NCI-H1694 treated with DMSO at 0.1 percent for 48 hours (cell line): ENCODE results near the gene SWAP70.
"Not testable (repeated sequence)": the region's sequence is repeated elsewhere in the genome, so short reads cannot be mapped to it uniquely, and the experiment has no call there.

ENCODE experiments used
- DNase-seq: peaks from one replicate; lab custom pipeline; 2025; lab: John Stamatoyannopoulos, UW

SWAP70 gene

DNA sequence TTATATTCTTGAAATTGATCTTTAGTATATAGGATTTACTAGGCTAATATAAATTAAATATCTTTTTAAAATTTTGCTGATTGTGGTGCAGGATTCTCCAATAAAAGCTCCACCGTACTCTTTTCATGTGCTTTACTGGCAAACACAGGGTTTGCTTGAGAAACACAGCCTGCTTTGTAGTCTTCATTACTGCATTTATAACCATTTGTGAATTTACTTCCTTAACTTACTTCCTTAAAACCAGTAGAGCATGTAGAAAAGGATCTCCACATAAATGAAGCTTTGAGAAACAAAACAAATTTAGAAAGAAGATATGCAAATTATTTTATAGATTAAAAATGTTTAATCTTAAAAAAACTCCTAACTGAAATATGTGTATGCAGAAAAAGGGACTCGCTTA is 28.8 kb downstream of the SWAP70 start:
- no peak for DNase-seq

DNA sequence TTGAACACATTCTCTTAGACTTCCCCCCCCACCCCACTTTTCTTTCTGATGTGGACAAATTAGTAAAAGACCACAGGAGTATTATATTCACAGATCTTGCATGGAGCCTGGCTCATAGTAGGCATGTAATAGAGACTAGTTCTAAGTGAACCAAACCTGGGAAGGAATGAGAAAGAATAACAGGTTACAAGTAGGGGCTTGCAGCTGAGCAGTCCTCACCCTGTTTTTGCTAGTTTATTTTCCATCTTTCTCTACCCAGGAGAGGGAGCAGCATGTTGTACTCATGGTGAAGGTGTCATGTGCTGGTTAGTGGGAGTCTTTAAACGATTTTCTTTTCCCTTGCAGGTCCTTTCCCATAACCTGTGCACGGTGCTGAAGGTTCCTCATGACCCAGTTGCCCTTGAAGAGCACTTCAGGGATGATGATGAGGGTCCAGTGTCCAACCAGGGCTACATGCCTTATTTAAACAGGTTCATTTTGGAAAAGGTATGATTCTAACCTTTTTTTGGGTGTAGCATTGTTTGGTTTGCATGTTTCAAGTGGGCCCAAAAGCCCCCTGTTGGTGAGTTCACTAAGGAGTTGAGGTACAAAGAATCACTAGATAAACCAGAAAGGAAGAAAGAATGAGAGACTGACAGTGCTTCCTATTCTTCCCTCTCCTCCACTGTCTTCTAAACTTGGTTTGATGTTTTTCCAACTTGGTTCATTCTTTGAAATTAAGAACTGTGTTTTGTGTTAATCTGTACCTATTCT is 30.1 kb downstream of the SWAP70 start:
- no peak for DNase-seq

DNA sequence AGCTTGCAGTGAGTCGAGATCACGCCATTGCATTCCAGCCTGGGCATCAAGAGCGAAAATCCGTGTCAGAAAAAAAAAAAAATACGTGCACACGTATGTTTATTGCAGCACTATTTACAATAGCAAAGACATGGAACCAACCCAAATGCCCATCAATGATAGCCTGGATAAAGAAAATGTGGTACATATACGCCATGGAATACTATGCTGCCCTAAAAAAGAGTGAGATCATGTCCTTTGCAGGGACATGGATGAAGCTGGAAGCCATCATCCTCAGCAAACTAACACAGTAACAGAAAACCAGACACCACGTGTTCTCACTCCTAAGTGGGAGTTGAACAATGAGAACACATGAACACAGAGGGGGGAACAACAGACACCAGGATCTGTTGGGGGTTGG is 31.4 kb downstream of the SWAP70 start:
- not testable (repeated sequence) for DNase-seq

DNA sequence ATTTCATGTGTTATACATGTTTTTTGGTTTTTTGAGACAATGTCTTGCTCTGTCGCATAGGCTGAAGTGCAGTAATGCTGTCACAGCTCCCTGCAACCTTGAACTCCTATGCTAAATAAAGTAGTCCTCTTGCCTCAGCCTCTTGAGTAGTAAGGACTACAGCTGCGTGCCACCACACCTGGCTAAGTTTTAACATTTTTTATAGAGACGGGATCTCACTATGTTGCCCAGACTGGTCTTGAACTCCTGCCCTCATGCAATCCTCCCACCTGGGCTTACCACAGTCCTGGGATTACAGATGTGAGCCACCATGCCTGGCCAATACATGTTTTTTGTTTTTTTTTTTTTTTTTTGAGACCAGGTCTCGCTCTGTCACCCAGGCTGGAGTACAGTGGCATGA is 33.9 kb downstream of the SWAP70 start:
- DNase-seq = no peak

DNA sequence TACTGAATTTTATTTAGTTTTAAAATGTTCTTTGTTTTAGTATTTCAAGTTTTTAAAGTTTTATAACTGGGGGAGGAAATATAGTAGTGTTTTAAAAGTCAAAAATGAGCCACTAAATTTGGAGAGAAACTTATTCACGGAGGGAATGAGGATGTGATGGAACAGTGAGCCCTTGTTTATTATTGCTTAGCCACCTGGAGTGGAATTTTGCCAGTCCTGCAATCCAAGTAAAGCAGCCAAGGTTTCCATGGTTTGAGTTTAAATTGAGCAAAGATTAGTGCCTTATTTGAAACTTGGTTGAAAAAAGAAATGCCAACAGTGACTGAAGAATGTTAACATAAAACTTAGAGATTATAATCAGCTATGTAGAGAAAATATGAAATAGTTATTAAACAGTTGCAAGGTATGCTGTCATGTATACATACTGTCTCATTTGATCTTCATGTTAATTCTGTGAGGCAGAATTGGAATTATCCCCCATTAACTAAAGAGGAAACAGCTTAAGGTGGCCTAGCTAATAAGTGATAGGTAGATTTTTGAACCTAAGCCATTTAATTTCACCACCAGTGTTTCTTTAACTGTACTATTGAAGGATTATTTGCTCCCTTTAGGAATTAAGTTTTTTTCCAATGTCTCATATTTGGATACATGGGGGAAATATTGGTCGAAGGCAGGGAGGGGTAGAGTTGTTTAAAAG is 36.4 kb downstream of the SWAP70 start:
- DNase-seq = no peak

DNA sequence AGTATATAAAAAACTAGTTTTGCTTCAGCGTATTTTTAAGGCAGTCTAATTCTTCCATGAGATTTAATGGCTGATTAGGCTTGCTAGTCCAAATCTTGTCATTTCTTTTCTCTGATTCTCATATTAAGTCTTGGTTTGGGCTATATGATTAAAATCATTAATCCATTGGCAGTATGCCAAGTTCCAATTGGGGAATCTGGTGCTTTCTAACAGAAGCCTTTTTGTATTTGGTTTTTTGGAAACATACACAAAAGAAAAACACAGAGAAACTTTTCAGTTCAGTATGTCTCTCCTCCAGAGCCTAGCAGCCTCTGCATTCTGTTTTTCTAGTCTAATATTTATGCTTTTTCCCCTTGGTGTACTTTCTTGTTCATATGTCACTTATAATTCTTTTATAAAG is 37.9 kb downstream of the SWAP70 start:
- DNase-seq = no peak

DNA sequence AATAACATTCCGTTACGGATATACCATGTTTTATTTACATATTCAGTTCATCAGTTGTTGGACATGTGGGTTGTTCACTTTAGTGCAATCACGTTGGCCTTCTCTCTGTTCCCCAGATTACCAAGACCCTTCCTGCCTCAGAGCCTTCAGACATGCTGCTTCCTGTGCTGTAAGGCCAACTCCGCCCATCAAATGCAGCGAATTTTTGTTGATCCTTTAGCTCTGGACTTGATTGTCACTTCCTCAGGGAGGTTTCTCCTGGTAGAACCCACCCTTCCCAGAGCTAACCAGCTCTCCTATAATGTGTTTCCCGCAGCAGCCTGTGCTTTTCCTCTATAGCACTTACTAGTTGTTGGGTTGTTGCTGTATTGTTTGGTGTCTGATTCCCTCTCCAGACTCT is 39.4 kb downstream of the SWAP70 start:
- DNase-seq = no peak

DNA sequence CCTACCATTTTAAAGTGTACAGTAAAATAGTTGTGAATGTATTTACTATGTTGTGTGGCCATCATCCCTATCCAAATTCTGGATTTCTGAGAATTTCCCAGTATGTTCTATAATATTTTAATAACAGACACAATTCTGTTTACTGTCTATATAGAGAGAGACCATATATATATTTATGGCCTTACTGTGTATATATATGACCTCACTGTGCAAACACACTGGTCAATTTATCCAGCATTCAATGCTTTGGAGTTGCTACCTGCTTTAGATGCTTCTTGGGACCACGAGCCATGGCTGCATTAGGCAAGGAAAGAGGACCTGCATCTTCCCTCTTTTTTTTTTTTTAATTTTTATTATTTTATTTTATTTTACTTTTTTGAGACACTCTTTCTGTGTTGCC is 40.2 kb downstream of the SWAP70 start:
- no peak for DNase-seq

DNA sequence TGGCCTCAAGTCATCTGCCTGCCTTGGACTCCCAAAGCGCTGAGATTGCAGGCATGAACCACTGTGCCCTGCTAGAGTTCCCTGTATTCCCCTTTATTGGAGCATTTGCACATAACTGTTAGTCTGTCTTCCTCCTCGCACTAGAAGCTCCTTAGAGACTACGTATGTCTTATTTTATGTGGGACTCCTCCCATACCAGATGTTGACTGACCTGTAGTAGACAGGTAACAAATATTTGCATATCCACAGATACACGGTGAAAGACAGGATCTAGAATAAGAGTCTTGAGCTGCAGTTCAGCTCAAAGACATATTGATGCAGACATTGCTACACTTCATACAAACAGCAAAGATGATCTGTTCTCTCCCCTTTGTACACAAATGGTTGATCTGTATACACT is 40.7 kb downstream of the SWAP70 start:
- no peak for DNase-seq

DNA sequence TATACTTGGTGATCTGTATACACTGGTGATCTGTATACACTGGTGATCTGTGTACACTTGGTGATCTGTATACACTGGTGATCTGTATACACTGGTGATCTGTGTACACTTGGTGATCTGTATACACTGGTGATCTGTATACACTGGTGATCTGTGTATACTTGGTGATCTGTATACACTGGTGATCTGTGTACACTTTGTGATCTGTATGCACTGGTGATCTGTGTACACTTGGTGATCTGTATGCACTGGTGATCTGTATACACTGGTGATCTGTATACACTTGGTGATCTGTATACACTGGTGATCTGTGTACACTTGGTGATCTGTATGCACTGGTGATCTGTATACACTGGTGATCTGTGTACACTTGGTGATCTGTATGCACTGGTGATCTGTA is 41.5 kb downstream of the SWAP70 start:
- not testable (repeated sequence) for DNase-seq

DNA sequence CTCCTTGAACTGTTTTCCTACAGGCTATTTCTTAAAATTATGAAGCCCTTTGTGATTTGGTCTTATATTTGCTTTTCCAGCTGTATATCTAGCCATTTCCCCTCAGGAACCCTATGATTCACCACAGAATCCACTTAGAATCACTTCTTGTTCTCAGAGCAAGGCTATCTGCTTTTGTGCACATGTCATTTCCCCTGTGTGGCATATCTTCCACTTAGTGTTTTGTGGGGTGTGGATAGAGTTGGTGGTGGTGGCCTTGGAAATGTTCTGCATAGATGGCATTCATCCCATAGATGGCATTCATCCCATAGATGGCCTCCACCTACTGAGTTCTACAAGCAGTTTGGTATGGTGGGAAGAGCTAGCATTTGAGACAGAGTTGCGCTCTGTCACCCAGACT is 44.7 kb downstream of the SWAP70 start:
- no peak for DNase-seq

DNA sequence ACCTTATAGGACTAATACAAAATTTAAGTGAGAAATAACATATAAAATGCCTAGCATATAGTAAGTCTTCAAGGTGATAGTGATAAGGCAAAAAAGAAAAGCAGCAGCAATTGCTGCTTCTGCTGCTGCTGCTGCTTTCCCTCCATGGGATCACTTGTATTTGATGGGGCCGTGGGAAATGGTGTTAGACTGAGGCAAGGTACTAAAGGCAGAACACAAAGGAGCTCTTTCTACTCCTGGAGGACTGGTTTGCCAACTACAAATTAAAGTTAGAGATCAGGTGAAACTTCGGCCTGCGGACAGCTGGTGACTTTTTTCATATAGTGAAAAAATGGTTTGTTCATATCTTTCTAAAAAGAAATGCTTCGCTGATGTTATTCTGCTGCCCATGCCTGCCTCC is 46.3 kb downstream of the SWAP70 start:
- DNase-seq = no peak

DNA sequence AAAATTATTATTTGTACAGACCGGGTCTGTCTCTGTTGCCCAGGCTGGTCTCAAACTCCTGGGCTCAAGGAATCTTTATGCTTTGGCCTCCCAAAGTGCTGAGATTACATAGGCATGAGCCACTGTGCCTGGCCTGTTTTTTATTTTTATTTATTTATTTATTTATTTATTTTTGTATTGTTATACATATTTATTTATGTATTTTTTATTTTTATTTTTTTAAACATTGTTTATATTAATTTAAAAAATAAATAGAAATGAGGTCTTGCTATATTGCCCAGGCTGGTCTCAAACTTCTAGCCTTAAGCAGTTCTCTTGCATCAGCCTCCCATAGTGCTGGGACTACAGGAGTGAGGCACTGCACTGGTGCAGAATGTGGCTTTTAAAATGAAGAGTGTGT is 47.0 kb downstream of the SWAP70 start:
- no peak for DNase-seq

DNA sequence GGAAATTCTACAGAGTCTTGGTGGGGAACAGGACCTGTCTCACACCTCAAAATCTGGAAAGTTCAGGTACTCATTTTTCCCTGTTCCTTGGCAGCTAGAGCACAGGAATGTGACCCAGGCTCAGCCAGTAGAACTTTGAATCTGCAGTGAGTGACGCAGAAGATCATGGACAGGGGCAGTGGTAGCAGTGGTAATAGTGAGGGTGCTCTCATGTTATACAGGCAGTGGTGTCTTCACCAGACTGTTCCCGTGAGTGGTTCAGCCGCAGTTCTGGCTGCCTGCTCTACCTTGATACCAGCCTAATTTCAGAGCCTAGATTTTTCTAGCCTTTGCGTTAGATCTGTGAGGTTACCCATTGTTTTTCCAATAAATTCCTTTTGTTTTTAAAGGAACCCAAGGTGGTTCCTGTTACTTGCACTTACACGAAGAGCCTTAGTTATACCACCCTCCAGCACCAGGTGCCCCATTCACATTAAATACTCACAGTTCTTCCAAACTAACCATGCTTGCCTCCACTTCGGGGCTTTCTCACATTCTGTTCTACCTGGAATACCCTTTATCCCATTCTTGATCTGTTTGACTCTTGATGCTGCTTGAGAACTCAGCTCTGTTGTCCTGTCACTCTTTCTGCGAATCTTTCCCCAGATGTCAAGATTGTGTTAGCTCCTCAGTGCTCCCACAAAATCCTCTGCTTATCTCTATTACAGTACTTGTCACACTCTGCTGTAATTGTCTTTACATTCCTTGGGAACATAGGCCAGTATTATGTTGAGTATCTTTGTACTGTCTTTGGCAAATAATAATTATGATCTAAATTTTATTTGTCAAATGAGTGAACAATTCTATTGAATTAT is 47.8 kb downstream of the SWAP70 start:
- DNase-seq = no peak

DNA sequence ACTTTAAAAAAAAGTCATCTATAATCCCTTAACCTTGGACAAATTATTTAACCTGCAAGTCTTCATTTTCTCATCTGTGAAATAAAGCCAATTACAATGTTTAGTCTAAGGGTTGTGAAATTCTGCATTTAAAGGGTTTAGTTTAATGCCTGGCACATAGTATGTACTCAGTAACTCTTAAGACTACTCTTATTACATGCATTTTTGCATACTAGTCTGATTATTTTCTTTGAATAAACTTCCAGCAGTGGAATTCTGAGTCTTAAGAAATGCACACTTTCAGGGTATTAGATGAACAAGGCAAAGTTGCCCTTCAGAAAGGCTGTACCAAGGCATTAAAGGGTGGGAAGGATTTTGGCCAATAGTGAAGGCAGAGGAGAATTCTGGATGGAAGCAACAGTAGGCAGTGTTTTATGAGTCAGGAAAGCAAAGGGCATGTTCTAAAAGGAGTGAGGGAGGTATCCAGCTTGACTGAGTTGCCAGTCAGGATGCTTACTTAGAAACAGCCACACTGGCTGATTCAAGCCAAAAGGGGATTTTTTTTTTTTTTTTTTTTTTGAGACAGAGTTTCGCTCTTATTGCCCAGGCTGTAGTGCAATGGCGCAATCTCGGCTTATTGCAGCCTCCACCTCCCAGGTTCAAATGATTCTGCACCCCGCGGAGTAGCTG is 50.5 kb downstream of the SWAP70 start:
- DNase-seq = no peak

DNA sequence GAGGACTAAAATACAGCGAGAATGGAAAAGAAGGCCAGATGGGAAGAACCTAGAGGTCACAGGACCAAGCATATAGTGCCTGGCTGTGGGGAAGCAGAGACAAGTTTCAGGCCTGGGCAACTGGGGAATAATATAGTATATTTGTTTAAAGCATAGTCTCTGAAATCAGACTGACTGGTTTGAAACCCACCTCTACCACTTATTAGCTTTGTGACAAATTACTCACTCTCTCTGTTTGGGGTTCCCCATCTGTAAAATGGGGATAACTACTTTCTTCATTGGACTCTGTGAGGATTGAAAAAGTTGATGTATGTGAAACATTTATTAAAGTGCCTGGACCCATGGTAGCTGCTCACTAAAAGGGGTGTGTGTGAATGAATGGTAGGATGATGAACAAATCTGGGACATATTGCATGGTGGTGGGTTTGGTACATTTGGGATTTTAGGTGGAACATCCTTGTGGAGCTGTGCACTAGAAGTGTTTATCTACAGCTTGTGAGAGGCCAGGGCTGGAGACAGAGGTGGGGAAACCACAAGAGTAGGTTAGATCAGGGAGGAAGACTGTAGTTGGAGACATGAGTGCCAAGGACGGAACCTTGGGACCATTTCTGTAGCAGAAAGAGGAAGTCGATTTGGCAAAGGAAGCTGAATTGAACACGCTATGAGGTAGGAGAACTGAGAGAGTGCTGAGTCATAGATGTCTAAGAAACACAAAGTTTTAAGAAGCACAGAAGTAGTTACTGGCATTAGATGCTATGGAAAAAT is 52.6 kb downstream of the SWAP70 start:
- DNase-seq = peak; percentile 2

DNA sequence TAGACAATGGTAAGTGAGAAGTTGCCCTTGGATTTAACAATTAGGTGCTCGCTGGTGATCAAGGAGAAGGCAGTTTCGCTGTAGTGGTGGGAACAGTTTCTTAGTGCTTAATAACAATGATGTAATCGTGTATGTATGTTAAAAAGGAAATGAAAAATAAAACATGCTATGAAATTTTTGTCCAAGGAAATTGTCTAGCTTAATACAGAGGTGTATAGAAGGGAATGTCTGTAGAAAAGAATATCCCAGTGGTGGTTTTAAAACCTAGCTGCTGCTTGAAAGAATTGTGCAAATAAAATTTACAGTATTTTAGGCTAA is 53.1 kb downstream of the SWAP70 start:
- DNase-seq = no peak

DNA sequence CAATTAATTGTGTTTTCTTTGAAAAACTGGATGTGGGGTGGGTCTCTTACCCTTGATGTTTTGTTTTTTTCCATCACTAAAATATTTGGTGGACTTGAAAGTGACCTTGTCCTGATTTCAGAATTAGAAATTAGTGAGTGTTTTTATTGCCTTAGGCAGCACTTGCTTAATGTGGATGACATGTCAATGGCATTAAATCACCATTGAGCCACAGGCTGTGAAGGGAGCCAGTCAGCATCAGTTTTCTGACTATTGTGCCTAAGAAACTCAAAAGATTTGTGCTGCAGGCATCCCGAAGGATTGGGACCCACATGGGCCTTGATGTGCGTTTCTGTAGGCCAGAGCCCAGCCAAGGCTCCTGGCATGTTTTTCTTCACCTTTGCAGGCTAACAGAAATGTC is 53.8 kb downstream of the SWAP70 start:
- no peak for DNase-seq

DNA sequence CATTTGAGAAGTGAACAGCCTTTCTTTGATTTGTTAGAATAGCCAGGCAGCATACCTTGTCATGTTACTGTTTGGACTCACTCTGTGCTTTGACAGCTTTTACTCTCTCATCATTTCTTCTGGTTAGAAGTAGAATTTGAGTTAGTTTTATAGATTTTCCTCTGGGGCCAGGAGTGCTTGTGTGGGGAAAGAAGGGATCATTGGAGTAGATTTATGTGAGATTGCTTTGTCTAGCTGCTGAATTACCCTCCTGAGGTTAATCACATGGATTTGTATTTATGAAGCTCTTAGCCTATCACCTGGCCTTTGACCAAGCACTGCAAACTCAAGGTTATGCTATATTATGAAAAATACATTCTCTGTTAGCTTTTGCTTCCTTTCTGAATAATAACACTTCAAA is 54.3 kb downstream of the SWAP70 start:
- DNase-seq = no peak

DNA sequence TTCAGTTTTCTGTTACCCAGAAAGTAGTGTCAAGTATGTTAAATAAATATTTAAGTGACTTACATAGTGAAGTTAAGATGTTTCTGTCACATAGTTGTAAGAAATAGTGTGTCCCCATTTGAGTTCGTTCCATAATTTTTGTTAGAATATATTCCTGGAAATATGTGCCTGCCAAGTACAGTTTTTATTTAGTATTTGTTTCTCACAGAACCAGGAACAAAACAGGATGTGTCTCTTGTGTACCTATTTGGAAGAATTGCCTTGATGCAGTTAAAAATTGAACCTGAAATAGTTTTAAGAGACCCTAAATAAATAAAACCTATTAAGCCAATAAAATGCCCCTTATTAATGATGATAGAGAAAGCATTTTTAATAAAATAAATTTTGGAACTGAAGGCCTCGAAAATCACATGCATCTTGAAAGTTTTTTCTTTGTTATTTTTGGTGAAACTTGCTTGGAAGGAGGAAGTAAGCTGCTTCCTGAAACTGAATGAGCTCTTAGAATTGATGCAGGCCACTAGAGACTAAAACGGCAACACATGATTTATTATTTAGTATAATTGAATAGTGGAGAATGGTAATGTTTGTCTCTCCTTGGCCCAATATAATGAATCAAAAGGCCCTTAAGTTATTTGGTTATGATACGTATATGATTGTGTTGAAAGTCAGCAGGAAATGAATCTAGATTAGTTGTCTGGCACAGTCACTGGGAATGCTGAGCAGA is 55.9 kb downstream of the SWAP70 start:
- DNase-seq = no peak

DNA sequence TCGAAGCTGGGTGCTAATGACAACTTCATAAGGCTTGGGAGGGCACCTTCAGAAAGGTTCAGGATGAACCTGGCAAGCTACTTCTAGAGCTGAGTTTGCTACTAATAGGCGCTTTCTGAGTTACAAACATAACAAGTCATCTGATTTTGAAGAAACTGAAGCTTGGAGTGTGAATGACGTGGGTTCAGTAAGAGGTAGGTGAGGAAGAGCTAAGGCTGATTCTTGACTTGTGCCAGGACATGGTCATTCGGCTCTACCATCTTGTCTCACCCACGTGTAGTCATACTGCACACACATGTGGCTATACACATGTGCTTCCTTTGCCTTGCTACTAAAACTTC is 56.4 kb downstream of the SWAP70 start:
- no peak for DNase-seq
